Endothelial cell of umbilical vein (primary cell): ENCODE measurements around the gene VAPB.

Experiments used
- CTCF ChIP-seq, 2 donors: IDR thresholded peaks; 1 replicate in 1 of 2; 2 replicates in 1 of 2; pipeline ENCODE4 v1.5.1; 2011; ENCODE audit warnings: low read length in 2 of 2, mild to moderate bottlenecking in 2 of 2, moderate library complexity in 2 of 2, control low read depth in 1 of 2, inconsistent platforms in 1 of 2, low read depth in 1 of 2; ENCODE audit not compliant: insufficient read depth in 1 of 2; ENCODE audit errors: extremely low read depth in 1 of 2
- JUN ChIP-seq: IDR thresholded peaks from 2 replicates; pipeline ENCODE4 v1.6.1; 2011; ENCODE audit warnings: borderline replicate concordance, low read depth; ENCODE audit not compliant: insufficient read length, insufficient read depth
- MYC ChIP-seq: IDR thresholded peaks from one replicate; pipeline ENCODE4 v1.6.1; 2011; ENCODE audit warnings: mild to moderate bottlenecking, low read depth, low read length
- POLR2AphosphoS5 ChIP-seq: IDR thresholded peaks from 2 replicates; pipeline ENCODE4 v1.6.1; 2012; ENCODE audit warnings: low read depth, mild to moderate bottlenecking, control low read depth, low read length, moderate library complexity; ENCODE audit not compliant: insufficient read depth

GRCh38 chr20:58434326-58434725, 45.3 kb downstream of the VAPB start:
- TF ChIP-seq JUN (no peak), POLR2AphosphoS5 (no peak), MYC (no peak), CTCF (IDR thresholded peaks at IDR 0.05; ENCODE audit: extremely low read depth in 1 of 2, insufficient read depth in 1 of 2, low read depth in 1 of 2, low read length in 2 of 2) (no peak)
